Stomach smooth muscle (tissue), 2 donors: ENCODE measurements around the gene PGBD5.

ENCODE experiments used
- H3K27ac ChIP-seq: one replicate; pipeline ENCODE4 v1.7.0; 2013; ENCODE audit warnings: mild to moderate bottlenecking, low read length, inconsistent platforms
- H3K27me3 ChIP-seq, 2 donors: one replicate each; pipeline ENCODE4 v1.7.0; 2013; ENCODE audit warnings: low read length in 2 of 2; ENCODE audit not compliant: insufficient read depth in 2 of 2, control insufficient read depth in 1 of 2
- H3K36me3 ChIP-seq, 2 donors: one replicate each; pipeline ENCODE4 v1.7.0; 2013; ENCODE audit warnings: low read length in 2 of 2; ENCODE audit not compliant: control insufficient read depth in 2 of 2, insufficient read depth in 2 of 2
- H3K4me1 ChIP-seq: one replicate; pipeline ENCODE4 v1.7.0; 2013; ENCODE audit warnings: low read length; ENCODE audit not compliant: control insufficient read depth, insufficient read depth
- H3K4me3 ChIP-seq, 2 donors: one replicate each; pipeline ENCODE4 v1.7.0; 2013; ENCODE audit warnings: low read length in 2 of 2
- H3K9ac ChIP-seq, 2 donors: one replicate each; pipeline ENCODE4 v1.7.0; 2013; ENCODE audit warnings: low read length in 2 of 2, mild to moderate bottlenecking in 1 of 2
- H3K9me3 ChIP-seq, 2 donors: one replicate each; pipeline ENCODE4 v1.7.0; 2013; ENCODE audit warnings: low read length in 2 of 2; ENCODE audit not compliant: control insufficient read depth in 2 of 2
- donor health status: healthy.
- donor health status: Pancreatic carcinoma.

PGBD5 gene

DNA sequence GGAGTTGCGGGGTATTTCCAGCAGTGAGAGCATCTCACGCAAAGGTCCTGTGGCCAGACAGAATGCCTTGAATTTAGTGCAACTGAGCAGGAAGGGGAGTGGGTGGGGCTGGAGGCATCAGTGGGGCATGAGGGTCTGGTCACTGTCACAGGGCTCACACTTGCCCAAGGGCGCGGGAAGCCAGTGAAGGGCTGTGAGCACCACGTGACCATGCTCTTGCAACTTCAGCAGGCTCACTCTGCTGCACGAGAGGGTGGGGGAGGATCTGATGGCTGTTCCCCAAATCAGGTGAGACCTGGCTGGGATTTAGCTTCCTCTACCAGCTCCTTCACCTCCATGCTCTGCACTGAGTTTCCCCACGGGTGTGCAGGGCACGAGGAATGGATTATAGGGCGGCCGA, 64.2 kb downstream of the PGBD5 start:
- Histone ChIP-seq H3K27ac (no peak overlapping the region), H3K9me3 (no peaks in the 10 kb centered on the region), H3K9ac (no peak overlapping the region), H3K4me1 (no peaks in the 10 kb centered on the region), H3K27me3 (peaks cover 2 to 4% of the 10 kb centered on the region in 2 donors), H3K4me3 (no peak overlapping the region), H3K36me3 (no peaks in the 10 kb centered on the region)

- Histone ChIP-seq H3K4me1 (no peaks in the 10 kb centered on the region), H3K36me3 (no peaks in the 10 kb centered on the region), H3K4me3 (no peak overlapping the region), H3K27me3 (peaks cover 2% of the 10 kb centered on the region in 2 donors), H3K9me3 (no peaks in the 10 kb centered on the region), H3K27ac (no peak overlapping the region), H3K9ac (no peak overlapping the region)
Measured at GRCh38 chr1:230359992-230360668, 66.0 kb downstream of the PGBD5 start.

DNA sequence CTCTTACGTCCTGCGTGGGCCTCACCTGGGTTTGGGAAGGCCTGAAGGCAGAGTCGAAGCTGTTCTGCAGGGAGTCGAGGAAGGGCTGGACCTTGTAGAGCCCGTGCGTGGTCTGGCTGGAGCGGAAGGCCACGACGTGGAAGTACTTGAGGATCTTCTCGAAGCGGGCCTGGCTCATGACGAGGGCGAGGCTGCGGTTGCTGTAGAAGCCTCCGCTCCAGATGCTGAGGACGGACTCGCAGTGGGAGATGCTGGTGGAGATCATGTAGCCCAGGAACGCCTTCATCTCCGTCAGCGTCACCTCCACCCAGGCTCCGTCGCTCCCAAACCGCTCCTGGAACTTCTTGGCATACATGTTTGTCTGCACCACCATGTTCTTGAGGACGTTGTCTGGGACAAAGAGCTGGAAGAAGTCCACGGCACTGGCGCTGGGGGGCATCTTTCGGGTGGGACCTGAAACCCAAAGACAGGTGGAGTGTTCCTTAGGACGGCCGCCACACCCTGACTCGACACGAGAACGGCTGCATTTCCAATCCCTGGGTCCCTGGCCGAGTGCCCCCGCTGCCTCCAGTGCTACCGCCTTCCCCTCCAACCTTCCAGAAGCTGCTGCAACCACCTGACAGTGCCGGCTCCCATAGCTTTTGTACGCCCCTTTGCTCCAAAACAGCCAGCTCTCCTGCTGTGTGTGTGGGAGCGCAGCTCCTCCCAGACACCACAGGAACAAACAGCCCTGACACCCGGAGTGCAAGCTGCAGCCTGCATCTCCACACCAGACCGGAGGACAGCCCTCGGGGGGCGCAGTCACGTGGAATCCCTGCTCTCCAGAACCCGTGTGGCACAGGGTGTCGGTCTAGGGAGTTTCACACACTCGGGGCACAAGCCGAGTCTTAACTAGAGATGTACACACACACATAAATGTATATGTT, 69.0 kb downstream of the PGBD5 start:
- Histone ChIP-seq H3K36me3 (no peaks in the 10 kb centered on the region), H3K4me1 (no peaks in the 10 kb centered on the region), H3K4me3 (no peak overlapping the region), H3K9ac (no peak overlapping the region), H3K27me3 (peaks cover 0 to 2% of the 10 kb centered on the region in 2 donors), H3K27ac (no peak overlapping the region), H3K9me3 (no peaks in the 10 kb centered on the region)

DNA sequence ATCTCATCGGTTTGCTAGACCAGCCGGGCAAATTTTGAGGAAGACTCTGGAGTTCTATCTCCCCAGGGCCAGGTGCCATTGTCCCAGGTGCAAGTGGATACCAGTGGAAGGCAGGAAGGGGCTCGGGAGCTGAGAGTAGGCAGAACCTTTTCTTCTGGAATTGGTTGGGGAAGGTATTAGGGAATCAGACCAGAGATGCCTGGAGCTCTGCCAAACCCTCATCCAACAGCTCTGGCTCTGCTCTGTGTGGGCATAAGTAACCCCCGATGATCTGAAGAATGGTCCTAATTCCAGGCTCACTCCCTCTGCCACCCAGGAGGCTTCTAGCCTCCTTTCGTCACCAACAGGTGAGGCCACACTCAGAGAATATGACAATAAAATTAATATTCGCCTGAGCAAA, 69.9 kb downstream of the PGBD5 start:
- H3K9me3 ChIP-seq = no peaks in the 10 kb centered on the region
- no peaks in the 10 kb centered on the region for H3K4me1 ChIP-seq
- no peak overlapping the region for H3K27ac ChIP-seq
- H3K27me3 ChIP-seq = no peaks in the 10 kb centered on the region
- H3K9ac ChIP-seq = no peak overlapping the region
- no peak overlapping the region for H3K4me3 ChIP-seq
- no peaks in the 10 kb centered on the region for H3K36me3 ChIP-seq

DNA sequence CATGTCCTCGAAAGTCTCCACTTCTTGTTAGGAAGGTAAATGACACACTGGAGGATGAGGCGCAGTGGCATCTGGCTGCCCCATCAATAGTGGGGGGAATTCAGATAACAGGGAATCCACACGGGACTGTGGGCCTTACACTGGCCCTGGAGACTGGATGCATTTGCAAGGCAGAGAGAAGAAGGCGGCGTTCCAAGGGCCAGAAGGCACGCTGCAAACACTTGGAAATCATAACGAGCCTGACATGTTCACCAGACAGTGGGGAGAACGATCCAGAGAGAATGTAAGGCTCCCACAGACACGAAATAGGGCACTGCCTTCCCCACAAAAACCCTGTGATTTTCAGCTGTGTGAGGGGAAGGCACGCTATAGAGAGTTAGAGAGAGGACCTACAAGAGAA, 70.5 kb downstream of the PGBD5 start:
- H3K4me3 ChIP-seq = no peak overlapping the region
- no peak overlapping the region for H3K9ac ChIP-seq

DNA sequence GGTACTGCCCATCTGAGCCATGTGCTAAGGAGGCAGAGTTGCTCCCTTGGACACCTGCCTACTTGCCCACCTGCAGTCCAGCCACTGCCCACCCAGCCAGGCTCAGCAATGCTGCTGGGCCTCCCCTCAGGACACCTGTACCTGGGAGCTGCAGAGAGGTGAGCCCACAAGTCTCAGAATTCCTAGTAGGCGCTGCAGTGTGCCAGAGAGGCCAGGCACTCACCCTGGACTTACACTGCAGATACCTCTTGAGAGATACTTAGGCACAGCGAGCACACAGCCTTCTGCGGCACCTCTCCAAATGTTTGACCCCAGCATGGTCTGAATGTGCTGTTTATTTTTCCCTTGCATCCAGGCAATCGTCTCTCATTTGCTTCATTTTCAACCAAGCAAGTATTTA, 71.0 kb downstream of the PGBD5 start:
- Histone ChIP-seq H3K9ac (no peak overlapping the region), H3K36me3 (no peaks in the 10 kb centered on the region), H3K27me3 (no peaks in the 10 kb centered on the region), H3K4me1 (no peaks in the 10 kb centered on the region), H3K4me3 (no peak overlapping the region), H3K27ac (no peak overlapping the region), H3K9me3 (no peaks in the 10 kb centered on the region)

More for the DNA sequence above, 70.5 kb downstream of the PGBD5 start:
- Histone ChIP-seq H3K27ac (no peak overlapping the region), H3K36me3 (no peaks in the 10 kb centered on the region), H3K27me3 (no peaks in the 10 kb centered on the region), H3K9me3 (no peaks in the 10 kb centered on the region), H3K4me1 (no peaks in the 10 kb centered on the region)

DNA sequence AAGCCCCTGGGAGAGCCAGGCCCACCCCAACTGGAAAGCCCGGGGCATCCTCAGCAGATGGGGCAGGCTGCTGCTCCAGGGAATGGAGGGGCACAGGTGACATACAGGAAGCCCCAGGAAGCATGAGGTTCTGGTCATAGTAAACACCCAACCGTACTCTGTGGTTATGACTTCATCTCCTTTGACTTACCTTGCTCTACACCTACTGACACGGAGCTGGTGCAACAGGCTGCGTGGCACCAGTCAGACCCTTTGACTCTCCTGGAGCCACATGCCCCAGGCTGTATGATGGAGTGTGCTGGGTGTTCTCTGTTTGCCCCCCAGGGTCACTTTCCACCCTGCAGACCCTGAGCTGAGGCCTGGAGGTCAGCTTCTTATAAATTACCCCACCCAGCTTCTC, 72.1 kb downstream of the PGBD5 start:
- H3K27ac ChIP-seq = no peak overlapping the region
- peaks cover 0 to 2% of the 10 kb centered on the region in 2 donors for H3K9me3 ChIP-seq
- no peaks in the 10 kb centered on the region for H3K27me3 ChIP-seq
- H3K36me3 ChIP-seq = no peaks in the 10 kb centered on the region
- no peak overlapping the region for H3K9ac ChIP-seq
- H3K4me1 ChIP-seq = no peaks in the 10 kb centered on the region
- H3K4me3 ChIP-seq = no peak overlapping the region

GRCh38 chr1:230352537-230352936, 73.6 kb downstream of the PGBD5 start:
- Histone ChIP-seq H3K9me3 (peaks cover 0 to 2% of the 10 kb centered on the region in 2 donors), H3K27ac (no peak overlapping the region), H3K4me1 (no peaks in the 10 kb centered on the region), H3K27me3 (no peaks in the 10 kb centered on the region), H3K9ac (no peak overlapping the region), H3K36me3 (no peaks in the 10 kb centered on the region), H3K4me3 (no peak overlapping the region)

GRCh38 chr1:230351983-230352382, 74.1 kb downstream of the PGBD5 start:
- H3K9me3 ChIP-seq = peaks cover 0 to 2% of the 10 kb centered on the region in 2 donors
- H3K4me1 ChIP-seq = no peaks in the 10 kb centered on the region
- H3K27ac ChIP-seq = no peak overlapping the region
- H3K27me3 ChIP-seq = no peaks in the 10 kb centered on the region
- H3K36me3 ChIP-seq = no peaks in the 10 kb centered on the region
- H3K4me3 ChIP-seq = no peak overlapping the region
- no peak overlapping the region for H3K9ac ChIP-seq

GRCh38 chr1:230351514-230351913, 74.6 kb downstream of the PGBD5 start:
- no peaks in the 10 kb centered on the region for H3K36me3 ChIP-seq
- no peaks in the 10 kb centered on the region for H3K4me1 ChIP-seq
- H3K9ac ChIP-seq = no peak overlapping the region
- no peak overlapping the region for H3K4me3 ChIP-seq
- peaks cover 0 to 2% of the 10 kb centered on the region in 2 donors for H3K9me3 ChIP-seq
- no peak overlapping the region for H3K27ac ChIP-seq
- H3K27me3 ChIP-seq = no peaks in the 10 kb centered on the region
